ENCODE measurements around the gene THSD7B.
"Not testable (repeated sequence)": the region's sequence is repeated elsewhere in the genome, so short reads cannot be mapped to it uniquely, and the experiment has no call there.

THSD7B gene

DNA sequence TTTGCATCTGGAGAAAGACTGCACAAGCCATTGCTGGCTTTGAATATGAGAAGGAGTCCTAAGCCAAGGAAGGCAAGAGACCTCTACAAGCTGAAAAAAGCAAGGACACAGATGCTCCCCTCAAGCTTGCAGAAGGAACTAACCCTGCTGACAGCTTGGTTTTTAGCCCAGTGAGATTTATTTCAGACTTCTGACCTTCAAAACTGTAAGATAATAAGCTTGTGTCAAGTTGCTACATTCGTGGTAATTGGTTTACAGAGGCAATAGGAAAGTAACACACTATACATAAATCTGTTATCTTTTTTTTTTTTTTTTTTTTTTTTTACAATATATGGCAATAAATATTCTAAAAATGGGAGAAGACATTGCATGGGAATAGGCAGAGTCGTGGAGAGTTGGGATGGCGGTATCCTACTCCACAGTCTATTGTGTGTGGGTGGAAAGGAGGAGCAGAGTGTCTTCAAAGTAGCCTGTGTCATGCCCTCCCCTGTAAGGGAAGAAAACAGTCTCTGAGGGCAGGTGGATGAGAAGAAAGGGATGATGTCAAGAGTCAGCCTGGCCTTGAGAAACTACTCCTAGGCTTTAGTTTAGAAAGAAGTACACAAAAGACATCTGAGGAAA is 196.9 kb downstream of the THSD7B start:
- peak; percentile 1 for DNase-seq

GRCh38 chr2:136966485-136966884 is 201.1 kb downstream of the THSD7B start:
- DNase-seq: no peak

GRCh38 chr2:136980303-136980702 is 215.0 kb downstream of the THSD7B start:
- DNase-seq: no peak

DNA sequence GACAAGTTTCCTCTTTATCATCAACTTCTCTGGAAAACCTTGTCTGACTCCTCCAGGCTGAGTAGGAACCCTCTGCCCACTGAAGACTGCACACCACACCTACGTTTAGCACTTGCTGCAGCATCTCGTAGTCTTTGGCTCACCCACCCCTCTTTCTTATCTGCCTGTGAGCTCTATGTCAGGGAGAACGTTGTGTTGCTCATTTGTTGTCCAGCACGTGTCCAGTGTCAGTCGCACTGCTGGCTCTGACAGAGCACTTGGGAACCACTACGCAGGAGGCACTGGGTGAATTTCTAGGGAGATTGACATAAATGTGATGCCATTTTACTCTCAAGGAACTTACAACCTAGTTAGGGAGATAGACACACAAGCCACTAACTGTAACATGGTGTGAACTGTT is 216.3 kb downstream of the THSD7B start:
- DNase-seq: not testable (repeated sequence)

DNA sequence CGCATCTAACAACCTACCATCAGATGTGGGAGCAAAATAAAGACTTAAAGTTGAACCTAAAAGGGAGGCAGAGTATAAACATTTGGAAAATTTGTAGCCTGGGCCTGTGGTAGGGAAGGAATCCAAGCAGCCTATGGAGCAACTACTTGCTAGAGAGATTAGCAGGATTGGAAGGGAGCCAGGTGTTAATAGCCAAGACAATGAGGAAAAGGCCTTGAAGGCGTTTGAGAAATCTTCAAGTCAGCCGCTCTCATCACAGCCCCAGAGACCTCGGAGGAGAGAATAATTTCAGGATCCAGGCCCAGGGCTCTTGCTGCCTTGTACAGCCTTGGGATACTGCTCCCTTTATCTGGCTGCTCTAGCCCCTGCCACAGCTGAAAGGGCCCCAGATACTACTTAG is 219.7 kb downstream of the THSD7B start:
- DNase-seq: peak; percentile 21

DNA sequence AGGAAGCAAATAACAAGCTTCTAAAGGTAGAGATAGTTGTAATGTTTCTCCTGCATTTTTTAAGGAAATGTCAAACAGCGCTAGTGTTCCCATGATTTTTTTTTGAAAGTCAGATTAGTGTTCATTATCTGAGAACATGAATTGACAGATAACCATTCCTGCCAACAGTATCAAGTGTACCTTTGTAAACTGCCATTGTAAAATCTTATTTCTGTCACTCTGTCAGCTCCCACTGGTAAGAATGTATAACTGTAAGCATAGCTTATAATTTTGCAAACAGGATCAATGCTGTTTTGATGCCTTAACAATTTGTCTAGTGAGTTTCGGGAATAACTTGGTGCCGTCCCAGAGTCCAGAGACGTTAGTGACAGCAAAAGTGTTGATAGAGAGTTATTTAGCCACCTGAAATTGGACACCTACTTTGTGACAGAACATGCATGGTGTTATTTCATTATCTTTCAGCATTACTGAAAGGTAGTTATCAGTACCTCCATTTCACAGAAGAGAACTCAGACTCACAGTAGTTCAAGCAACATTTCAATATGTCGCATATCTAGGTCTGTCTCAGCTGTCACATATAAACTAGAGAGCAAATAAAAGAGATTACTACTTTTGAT is 221.4 kb downstream of the THSD7B start:
- no peak for DNase-seq

DNA sequence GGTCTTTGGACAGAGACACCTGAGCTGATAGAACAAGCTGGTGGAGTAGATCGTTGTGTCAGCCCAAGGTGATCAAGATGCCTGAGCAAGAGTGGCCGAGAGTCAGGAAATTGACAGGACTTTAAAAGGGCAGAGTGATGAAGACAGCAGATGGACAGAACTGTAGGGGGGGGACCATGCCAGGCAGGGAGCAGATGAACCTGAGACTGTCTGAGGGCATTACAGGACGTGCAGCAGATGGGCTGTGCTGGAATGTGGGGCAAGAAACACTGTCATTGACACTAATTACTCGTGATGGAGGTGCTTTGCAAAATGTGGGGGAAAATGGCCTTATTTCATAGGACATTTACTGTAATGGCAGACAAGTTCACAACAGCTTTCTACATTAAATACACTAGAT is 225.0 kb downstream of the THSD7B start:
- no peak for DNase-seq

GRCh38 chr2:136994793-136995192 is 229.4 kb downstream of the THSD7B start:
- no peak for DNase-seq

- DNase-seq: peak; percentile 32
Measured at GRCh38 chr2:136997557-136997956, 232.2 kb downstream of the THSD7B start.

DNA sequence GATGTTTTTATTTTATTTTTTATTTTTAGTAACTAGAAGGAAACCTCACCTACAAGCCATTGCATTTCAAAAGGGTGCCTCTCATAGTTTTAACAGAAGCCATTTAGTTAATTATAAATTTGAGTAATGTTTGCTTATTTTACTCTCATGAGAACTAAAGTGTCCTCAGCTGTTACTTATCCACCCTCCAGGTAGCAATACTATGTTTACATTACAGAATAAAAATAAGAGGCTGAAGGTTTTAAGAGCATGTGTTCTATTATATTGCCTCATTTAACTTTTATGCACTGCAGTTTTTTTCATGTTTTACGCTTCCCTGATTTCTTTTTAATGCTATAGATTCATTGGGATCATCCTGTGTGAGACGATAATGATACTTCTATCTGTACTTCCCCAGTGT is 235.5 kb downstream of the THSD7B start:
- peak; percentile 90 for DNase-seq

- DNase-seq: peak; percentile 14
Measured at GRCh38 chr2:137002896-137003295, 237.6 kb downstream of the THSD7B start.

GRCh38 chr2:137005210-137005609 is 239.9 kb downstream of the THSD7B start:
- peak; percentile 2 for DNase-seq

GRCh38 chr2:137007938-137008337 is 242.6 kb downstream of the THSD7B start:
- DNase-seq: peak; percentile 92

DNA sequence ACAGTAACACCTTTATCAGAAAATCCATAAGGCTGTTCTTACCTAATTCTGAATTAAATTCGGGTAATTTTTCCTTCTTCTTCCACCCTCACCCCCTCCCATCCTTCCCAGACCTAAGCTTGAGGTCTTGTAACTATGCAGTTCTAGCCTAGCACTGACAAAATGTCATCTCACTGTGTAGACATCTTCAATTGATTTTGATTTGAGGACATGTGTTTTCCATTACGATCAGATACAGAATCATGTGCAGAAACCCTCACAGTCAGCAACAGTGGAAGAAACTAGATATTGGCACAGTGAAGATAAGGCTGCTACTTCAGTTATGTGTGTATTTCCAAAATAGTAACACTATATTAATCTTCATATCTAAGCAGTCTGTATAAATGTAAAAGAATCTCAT is 244.6 kb downstream of the THSD7B start:
- DNase-seq: no peak

GRCh38 chr2:137020452-137021196 is 255.3 kb downstream of the THSD7B start:
- peak; percentile 65 for DNase-seq

DNA sequence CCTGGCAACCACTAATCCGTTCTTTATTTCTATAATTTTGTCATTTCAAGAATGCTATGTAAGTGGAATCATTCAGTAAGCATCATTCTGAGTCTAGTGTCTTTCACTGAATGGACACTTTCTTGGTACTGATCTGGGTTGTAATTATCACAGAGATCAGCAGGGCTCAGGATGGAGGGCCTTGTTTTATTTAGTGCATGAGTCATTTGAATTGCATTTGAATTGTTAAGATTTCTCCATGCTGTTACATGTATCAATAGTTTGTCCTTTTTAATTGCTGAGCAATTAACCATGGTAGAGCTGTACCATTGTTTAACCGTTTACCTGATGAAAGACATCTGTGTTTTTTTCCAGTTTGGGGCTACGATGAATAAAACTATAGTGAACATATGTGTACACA is 256.4 kb downstream of the THSD7B start:
- DNase-seq: peak; percentile 93

- DNase-seq: peak; percentile 38
Measured at GRCh38 chr2:137023205-137023604, 257.9 kb downstream of the THSD7B start.

- DNase-seq: no peak
Measured at GRCh38 chr2:137031731-137032130, 266.4 kb downstream of the THSD7B start.

DNA sequence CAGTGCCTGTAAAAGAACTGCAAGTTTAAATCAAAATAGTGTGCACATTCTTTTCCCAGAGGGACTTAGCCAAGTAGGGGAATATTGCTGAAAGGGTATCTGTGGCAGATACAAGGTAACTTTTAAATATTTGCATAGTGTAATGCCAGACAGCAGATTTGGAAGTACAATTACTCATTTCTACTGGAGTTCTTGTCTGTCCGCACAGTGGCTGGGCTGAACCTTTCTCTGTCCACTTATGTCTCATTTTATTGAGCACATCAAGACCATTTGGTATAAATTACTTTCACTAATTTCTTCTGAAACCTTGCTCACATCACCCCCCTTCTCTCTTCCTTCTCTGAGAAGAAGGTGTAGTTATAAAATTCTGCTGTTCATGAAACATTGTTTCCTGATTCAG is 271.3 kb downstream of the THSD7B start:
- DNase-seq: peak; percentile 12

- peak; percentile 12 for DNase-seq
Measured at GRCh38 chr2:137039482-137040152, 274.3 kb downstream of the THSD7B start.

- DNase-seq: no peak
Measured at GRCh38 chr2:137047369-137047768, 282.0 kb downstream of the THSD7B start.

- DNase-seq: no peak
Measured at GRCh38 chr2:137048455-137048854, 283.1 kb downstream of the THSD7B start.

DNA sequence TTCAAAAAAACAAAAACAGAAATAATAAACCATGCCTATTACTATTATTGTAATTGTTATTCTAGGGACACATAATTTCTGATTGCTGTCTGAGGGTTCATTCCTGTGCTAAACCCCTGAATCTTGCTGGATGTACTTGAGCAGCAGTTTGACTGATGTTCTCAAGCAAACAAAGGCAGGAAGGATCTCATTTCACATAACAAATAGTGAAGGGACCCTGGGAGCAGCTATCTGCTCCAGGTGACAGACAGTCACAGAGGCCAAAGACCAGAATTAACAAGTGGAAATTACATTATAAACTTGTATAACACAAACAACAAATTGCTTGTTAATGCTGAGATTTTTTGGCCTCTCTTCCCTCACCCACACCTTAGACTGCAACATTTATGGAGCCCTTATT is 284.2 kb downstream of the THSD7B start:
- DNase-seq: peak; percentile 26

- DNase-seq: peak; percentile 57
Measured at GRCh38 chr2:137050949-137051348, 285.6 kb downstream of the THSD7B start.

Measured in NCI-H69 (cell line).